ENCODE data around the gene HOXB1.

Gene HOXB1

DNA sequence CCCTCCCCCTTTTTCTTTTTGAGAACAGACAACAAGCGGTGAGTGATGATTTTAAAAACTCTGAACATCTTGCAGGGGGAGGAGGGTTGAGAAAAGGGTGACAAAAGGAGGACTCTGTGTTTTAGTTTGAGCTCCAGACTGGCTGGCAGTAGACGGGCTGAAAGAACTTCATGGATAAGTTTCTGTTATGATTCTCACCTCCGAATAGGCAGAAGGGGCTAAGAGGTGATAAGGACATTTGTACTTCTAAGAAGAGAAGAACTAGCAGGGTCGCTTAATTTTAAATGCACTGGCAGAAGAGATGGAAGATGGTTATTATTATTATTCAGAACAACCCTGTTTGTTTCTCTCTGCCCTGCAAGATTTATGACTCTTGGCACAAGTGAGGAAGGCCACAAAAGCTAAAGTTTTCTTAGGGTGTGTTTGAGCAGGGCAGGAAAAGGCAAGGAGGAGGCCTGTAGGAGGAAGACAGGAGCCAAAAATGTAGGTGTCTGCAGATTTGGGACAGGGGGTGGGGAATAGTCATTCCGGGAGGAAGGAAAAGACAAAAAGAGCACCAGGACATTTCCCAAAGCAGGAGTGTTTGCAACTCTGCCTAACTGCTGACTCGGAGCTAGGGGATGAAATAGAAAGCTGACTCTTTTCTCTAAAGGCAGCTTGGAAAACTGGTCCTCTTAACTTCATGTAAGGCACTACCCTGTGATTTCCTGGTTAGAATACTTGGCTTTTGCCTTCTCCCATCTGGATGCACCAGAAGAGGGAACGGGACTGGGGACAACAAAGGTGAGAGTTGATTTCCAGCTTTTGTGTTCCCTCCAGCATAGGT, 26.0 kb upstream of the HOXB1 start:
- Histone ChIP-seq H3K9me3 (ENCODE audit: severe bottlenecking) (peaks cover 2% of the 10 kb centered on the region), H3K27ac (no peak overlapping the region), H3K36me3 (no peaks in the 10 kb centered on the region), H3K27me3 (ENCODE audit: insufficient read depth, low read depth, severe bottlenecking) (peaks cover 91% of the 10 kb centered on the region), H3K4me3 (ENCODE audit: low read depth, low read length) (no peak overlapping the region)
- DNase-seq, result no peak
- TF ChIP-seq, protein P1, sequence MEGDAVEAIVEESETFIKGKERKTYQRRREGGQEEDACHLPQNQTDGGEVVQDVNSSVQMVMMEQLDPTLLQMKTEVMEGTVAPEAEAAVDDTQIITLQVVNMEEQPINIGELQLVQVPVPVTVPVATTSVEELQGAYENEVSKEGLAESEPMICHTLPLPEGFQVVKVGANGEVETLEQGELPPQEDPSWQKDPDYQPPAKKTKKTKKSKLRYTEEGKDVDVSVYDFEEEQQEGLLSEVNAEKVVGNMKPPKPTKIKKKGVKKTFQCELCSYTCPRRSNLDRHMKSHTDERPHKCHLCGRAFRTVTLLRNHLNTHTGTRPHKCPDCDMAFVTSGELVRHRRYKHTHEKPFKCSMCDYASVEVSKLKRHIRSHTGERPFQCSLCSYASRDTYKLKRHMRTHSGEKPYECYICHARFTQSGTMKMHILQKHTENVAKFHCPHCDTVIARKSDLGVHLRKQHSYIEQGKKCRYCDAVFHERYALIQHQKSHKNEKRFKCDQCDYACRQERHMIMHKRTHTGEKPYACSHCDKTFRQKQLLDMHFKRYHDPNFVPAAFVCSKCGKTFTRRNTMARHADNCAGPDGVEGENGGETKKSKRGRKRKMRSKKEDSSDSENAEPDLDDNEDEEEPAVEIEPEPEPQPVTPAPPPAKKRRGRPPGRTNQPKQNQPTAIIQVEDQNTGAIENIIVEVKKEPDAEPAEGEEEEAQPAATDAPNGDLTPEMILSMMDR (IDR thresholded peaks at IDR 0.05; ENCODE audit: low read depth, low read length), result no peak

DNA sequence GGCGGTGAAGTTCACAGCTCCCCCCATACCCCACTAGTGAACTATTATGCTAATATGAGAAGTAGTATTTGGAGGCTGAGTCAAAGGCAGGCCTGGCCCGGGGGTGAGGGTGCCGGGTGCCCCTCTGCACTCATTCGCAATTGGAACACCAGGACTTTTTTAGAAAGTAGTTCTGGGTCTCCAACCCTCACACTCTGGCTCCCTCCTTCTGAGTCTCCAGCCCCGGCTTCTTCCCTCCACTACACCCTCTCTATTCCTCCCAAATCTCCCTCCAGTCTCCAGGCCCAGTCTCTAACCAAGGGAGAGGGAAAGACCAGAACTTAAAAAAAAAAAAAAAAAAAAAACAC, 25.4 kb upstream of the HOXB1 start:
- no peak for DNase-seq

DNA sequence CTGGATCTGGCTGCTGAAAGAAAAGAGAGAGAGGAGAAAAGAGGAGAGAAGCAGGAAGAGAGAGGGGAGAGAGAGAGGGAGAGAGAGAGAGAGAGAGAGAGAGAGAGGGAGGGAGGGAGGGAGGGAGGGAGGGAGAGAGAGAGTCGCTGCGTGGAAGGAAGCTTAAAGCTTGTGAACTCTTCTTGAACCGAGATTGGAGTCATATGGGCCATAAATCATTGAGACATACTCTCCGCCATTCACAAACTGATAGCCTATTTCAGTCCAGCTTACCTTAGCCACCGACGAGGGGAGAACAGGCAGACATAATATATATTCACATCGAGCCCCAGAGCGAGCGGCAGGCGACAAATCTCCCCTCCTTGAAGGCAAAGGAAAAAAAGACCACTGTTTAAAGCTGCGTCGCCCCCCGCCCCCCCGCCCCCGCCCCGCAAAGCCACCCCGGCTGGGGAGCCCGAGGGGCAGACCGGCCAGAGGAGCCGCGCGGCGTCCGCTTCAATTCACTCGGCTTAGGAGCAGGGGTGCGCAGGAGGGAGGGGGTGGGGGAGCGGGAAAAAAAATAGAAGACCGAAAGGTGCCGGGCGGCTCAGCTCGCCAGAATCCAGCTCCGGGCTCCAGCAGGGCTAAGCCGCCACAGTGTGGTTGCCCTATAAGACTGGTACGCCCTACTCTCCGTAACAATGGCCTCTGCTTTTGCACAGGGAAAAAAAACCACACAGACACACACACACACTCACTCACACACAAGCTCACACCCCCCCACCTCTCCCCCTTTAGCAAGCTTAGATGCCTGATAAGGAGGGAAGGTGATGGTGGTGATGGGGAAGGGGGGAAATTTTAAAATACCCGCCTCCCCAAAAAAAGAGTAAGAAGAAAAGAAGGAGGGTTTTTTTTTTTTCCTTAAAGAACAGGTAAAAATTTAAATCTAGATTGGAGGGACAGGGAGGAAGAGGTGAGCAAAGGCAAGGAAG, 24.7 kb upstream of the HOXB1 start:
- TF ChIP-seq, protein P1 (IDR thresholded peaks at IDR 0.05; ENCODE audit: low read depth, low read length), result no peak
- Histone ChIP-seq H3K27ac (peak overlapping the region; percentile 66), H3K27me3 (ENCODE audit: insufficient read depth, low read depth, severe bottlenecking) (peaks cover 86% of the 10 kb centered on the region), H3K4me3 (ENCODE audit: low read depth, low read length) (peak overlapping the region; percentile 37), H3K9me3 (ENCODE audit: severe bottlenecking) (peaks cover 5% of the 10 kb centered on the region), H3K36me3 (no peaks in the 10 kb centered on the region)
- peak; percentile 74 for DNase-seq

More for the DNA sequence above, 25.4 kb upstream of the HOXB1 start:
- TF ChIP-seq, protein P1 (IDR thresholded peaks at IDR 0.05; ENCODE audit: low read depth, low read length), result no peak
- peaks cover 4% of the 10 kb centered on the region for H3K9me3 ChIP-seq (ENCODE audit: severe bottlenecking)
- H3K4me3 ChIP-seq (ENCODE audit: low read depth, low read length), result no peak overlapping the region
- H3K27me3 ChIP-seq (ENCODE audit: insufficient read depth, low read depth, severe bottlenecking), result peaks cover 90% of the 10 kb centered on the region
- no peaks in the 10 kb centered on the region for H3K36me3 ChIP-seq
- H3K27ac ChIP-seq, result peak overlapping the region; percentile 66

DNA sequence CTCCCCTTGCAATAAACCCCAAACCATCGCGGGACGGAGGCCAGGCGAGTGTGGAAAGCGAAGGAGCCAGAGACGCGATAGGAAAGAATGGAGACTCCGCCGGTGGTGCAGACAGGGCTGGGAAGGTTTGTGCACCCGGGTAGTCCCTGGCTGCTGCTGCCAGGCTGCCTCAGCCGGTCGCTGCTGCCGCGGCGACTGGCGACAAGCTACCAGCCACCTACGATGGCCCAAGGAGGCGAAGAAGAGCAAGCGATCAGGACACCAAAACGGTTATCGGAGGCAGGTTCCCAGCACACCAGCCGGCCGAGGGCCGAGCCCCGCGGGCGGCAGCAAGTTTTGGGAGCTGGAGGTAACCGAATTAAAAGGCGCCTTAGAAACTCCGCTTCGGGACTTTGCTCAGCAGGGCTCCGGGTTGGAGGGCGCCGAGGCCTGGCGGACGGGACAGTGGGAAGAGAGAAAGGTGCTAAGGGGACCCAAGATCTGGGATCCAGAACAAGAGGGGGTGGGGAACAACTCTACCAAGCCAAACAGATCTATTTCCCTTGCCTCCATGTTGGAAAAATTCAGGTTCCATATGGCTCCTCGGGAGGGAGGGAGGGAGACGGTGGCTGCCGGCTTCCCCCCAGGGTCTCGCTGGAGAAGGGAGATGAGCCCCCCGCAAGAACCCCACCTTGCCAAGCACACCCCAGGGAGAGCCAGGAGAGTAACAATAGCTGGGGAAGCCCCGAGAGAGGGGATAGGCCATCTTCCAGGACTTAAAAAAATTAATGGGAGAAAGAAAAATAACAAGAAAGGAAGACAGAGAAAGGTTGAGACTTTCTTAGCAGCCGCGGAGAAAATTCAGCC, 23.8 kb upstream of the HOXB1 start:
- Histone ChIP-seq H3K9me3 (ENCODE audit: severe bottlenecking) (peaks cover 9% of the 10 kb centered on the region), H3K27me3 (ENCODE audit: insufficient read depth, low read depth, severe bottlenecking) (peaks cover 86% of the 10 kb centered on the region), H3K27ac (peak overlapping the region; percentile 46), H3K4me3 (ENCODE audit: low read depth, low read length) (peak overlapping the region; percentile 37; the same call in 1 of the 2 replicates), H3K36me3 (no peaks in the 10 kb centered on the region)
- no peak for DNase-seq
- TF ChIP-seq, protein P1 (IDR thresholded peaks at IDR 0.05; ENCODE audit: low read depth, low read length), result no peak

DNA sequence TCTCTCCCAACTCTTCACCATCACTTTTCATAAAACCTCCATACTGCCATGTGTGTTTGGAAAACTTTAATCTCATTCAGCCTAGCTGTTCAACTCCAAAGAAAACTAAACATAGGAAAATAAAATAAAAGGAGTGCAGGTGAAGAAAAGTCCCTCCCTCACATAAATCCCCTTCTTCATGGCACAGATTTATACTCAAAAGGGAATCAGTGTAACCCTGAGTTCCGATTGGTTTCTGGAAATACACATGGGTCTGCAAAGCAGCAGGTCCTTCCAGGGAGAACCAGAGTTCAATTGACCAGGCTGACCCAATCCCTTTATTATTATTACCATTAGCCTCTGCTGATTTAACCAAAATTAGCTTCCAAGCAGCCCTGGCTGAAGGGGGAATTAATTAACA, 23.0 kb upstream of the HOXB1 start:
- Histone ChIP-seq H3K4me3 (ENCODE audit: low read depth, low read length) (no peak overlapping the region), H3K9me3 (ENCODE audit: severe bottlenecking) (peaks cover 9% of the 10 kb centered on the region), H3K27ac (no peak overlapping the region), H3K36me3 (no peaks in the 10 kb centered on the region), H3K27me3 (ENCODE audit: insufficient read depth, low read depth, severe bottlenecking) (peaks cover 86% of the 10 kb centered on the region)
- DNase-seq, result no peak
- TF ChIP-seq, protein P1 (IDR thresholded peaks at IDR 0.05; ENCODE audit: low read depth, low read length), result no peak
